ENCODE measurements around the gene LRIG1. TPM values are rescaled to one million over a fixed set of nuclear protein-coding genes. Genes with fewer than 3 reads are reported as not detected.

Gene LRIG1
- total RNA-seq, 3 donors from 2014 or later: 66.1 to 227 (median 131) TPM

DNA sequence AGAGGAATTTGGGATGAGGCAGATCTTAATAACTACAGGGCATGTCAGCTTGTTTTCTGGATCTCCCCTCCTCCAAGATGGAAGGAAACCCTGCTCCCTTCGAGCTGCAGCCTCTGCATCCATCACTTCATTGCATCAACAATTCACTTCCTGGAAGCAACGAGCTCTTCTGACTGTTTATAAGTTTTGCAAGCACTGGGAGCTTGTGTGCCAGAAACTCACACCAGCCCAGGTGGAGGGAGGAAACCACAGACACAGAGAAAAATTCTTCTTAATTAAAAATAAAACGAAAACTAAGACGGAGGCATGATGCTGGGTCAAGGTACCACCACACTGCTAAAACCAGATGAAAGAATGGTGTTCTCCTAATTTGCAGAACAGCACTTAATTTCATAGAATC, 10.6 kb downstream of the LRIG1 start:
- Histone ChIP-seq H3K27me3 (no peaks in the 10 kb centered on the region), H3K27ac (peak overlapping the region; percentile 75 to 93), H3K4me3 (no peak overlapping the region), H3K4me1 (peaks cover 3 to 46% of the 10 kb centered on the region in 2 donors), H3K9me3 (no peaks in the 10 kb centered on the region), H3K36me3 (no peaks in the 10 kb centered on the region)
- TF ChIP-seq POLR2AphosphoS5 (IDR thresholded peaks at IDR 0.05) (peak; percentile 13 to 30 (median 22)), POLR2A (IDR thresholded peaks at IDR 0.05) (no peak)
- TF ChIP-seq, protein P1, sequence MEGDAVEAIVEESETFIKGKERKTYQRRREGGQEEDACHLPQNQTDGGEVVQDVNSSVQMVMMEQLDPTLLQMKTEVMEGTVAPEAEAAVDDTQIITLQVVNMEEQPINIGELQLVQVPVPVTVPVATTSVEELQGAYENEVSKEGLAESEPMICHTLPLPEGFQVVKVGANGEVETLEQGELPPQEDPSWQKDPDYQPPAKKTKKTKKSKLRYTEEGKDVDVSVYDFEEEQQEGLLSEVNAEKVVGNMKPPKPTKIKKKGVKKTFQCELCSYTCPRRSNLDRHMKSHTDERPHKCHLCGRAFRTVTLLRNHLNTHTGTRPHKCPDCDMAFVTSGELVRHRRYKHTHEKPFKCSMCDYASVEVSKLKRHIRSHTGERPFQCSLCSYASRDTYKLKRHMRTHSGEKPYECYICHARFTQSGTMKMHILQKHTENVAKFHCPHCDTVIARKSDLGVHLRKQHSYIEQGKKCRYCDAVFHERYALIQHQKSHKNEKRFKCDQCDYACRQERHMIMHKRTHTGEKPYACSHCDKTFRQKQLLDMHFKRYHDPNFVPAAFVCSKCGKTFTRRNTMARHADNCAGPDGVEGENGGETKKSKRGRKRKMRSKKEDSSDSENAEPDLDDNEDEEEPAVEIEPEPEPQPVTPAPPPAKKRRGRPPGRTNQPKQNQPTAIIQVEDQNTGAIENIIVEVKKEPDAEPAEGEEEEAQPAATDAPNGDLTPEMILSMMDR (IDR thresholded peaks at IDR 0.05): no peak
- DNase-seq (ENCODE audit: low spot score in 2 of 2): peak in 1 of 2 donors; percentile 46
- intact Hi-C loops (cut with DNase I; ENCODE audit: low total_unique reads): no loop called here

GRCh38 chr3:66489581-66489980, 11.2 kb downstream of the LRIG1 start:
- intact Hi-C loops (cut with DNase I; ENCODE audit: low total_unique reads): no loop called here
- DNase-seq (ENCODE audit: low spot score in 2 of 2): no peak
- no peak for TF ChIP-seq POLR2A (IDR thresholded peaks at IDR 0.05)
- TF ChIP-seq POLR2AphosphoS5 (IDR thresholded peaks at IDR 0.05): no peak
- TF ChIP-seq, protein P1 (IDR thresholded peaks at IDR 0.05): no peak
- no peak overlapping the region for H3K4me3 ChIP-seq
- peak overlapping the region; percentile 75 to 93 for H3K27ac ChIP-seq
- H3K27me3 ChIP-seq: no peaks in the 10 kb centered on the region
- peaks cover 3 to 39% of the 10 kb centered on the region in 2 donors for H3K4me1 ChIP-seq
- no peaks in the 10 kb centered on the region for H3K9me3 ChIP-seq
- H3K36me3 ChIP-seq: no peaks in the 10 kb centered on the region

GRCh38 chr3:66489115-66489514, 11.7 kb downstream of the LRIG1 start:
- H3K27ac ChIP-seq: peak overlapping the region; percentile 75 to 93
- no peaks in the 10 kb centered on the region for H3K36me3 ChIP-seq
- H3K4me3 ChIP-seq: no peak overlapping the region
- TF ChIP-seq, protein P1 (IDR thresholded peaks at IDR 0.05): no peak
- no peak for TF ChIP-seq POLR2A (IDR thresholded peaks at IDR 0.05)
- no peak for TF ChIP-seq POLR2AphosphoS5 (IDR thresholded peaks at IDR 0.05)
- peaks cover 3 to 36% of the 10 kb centered on the region in 2 donors for H3K4me1 ChIP-seq
- intact Hi-C loops (cut with DNase I; ENCODE audit: low total_unique reads): no loop called here
- H3K27me3 ChIP-seq: no peaks in the 10 kb centered on the region
- no peak for DNase-seq (ENCODE audit: low spot score in 2 of 2)
- no peaks in the 10 kb centered on the region for H3K9me3 ChIP-seq

DNA sequence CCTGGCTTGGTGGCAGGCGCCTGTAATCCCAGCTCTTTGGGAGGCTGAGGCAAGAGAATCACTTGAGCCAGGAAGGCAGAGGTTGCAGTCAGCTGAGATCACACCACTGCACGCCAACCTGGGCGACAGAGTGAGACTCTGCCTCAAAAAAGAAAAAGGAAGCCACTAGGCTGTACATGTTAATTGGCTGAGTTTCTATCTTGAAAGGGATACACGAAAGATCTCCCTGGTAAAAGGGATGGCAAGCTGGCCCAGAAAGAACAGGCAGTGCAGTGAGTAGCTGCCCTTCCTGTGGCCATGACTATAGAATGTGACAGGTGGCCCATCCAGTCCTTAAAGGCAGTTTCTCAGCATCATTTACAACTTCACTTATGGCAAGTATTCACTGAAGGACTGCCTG, 12.3 kb downstream of the LRIG1 start:
- Histone ChIP-seq H3K9me3 (no peaks in the 10 kb centered on the region), H3K27me3 (no peaks in the 10 kb centered on the region), H3K36me3 (no peaks in the 10 kb centered on the region), H3K27ac (peak overlapping the region; percentile 59 to 93), H3K4me1 (peaks cover 5 to 32% of the 10 kb centered on the region in 2 donors), H3K4me3 (no peak overlapping the region)
- intact Hi-C loops (cut with DNase I; ENCODE audit: low total_unique reads): no loop called here
- TF ChIP-seq POLR2AphosphoS5 (IDR thresholded peaks at IDR 0.05): no peak
- DNase-seq (ENCODE audit: low spot score in 2 of 2): no peak

DNA sequence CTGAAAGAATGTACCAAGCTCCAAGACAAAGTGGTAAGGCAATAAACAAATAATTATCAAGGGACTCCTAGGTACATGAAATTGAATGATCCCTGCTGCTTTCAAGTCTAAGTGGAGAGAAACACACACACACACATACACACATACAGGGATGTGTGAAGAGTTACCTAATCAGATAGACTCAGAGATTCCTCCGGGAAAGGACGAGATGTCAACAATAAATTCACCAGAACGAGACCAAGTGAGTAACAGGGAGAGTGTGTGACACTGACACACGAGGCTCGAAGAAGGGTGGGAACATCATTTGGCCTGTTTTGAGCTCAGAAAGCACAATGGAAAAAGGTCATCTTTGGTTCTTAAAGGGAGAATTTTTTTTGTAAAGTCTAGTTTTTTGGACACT, 13.4 kb downstream of the LRIG1 start:
- intact Hi-C loops (cut with DNase I; ENCODE audit: low total_unique reads): no loop called here

More for the DNA sequence above, 13.4 kb downstream of the LRIG1 start:
- H3K9me3 ChIP-seq: no peaks in the 10 kb centered on the region
- no peaks in the 10 kb centered on the region for H3K27me3 ChIP-seq
- H3K4me1 ChIP-seq: peaks cover 8 to 40% of the 10 kb centered on the region in 2 donors
- TF ChIP-seq POLR2A (IDR thresholded peaks at IDR 0.05): no peak
- TF ChIP-seq, protein P1 (IDR thresholded peaks at IDR 0.05): no peak
- TF ChIP-seq POLR2AphosphoS5 (IDR thresholded peaks at IDR 0.05): peak in 2 of 3 donors; percentile 31 to 33
- no peak overlapping the region for H3K4me3 ChIP-seq
- H3K36me3 ChIP-seq: no peaks in the 10 kb centered on the region
- H3K27ac ChIP-seq: peak overlapping the region; percentile 85 to 93
- DNase-seq (ENCODE audit: low spot score in 2 of 2): no peak

Data from breast epithelium (tissue), 4 donors.